ENCODE measurements around the gene LTBP1. TPM values are rescaled to one million over a fixed set of nuclear protein-coding genes. Genes with fewer than 3 reads are reported as not detected.

Gene LTBP1
- total RNA-seq, 1 experiment from 2014 or later = 11.8 TPM

DNA sequence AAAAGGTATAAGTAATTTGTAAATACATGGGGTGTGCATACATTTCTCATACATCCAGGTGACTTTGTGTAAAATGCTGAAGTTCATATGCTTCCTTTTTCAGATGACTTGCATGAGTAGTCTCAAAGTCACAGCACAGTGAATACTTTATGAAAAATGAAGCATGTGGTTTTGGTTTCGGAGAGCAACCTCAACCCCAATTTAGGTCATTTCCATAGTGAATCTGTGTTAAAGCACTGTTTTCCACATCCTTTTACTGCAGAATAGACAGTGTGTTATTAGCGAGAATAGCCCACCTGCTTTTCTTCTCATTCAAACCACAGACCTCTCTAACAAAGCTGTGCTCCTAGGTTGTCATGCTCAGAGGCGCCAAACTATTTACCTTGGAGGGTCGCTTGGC is 325.2 kb downstream of the LTBP1 start:
- Histone ChIP-seq H2AFZ (ENCODE audit: low read length) (peak overlapping the region; percentile 45; the same call in 1 of the 2 replicates), H3K36me3 (ENCODE audit: insufficient read depth, low read length) (no peaks in the 10 kb centered on the region), H3K4me1 (ENCODE audit: low read length) (peaks cover 21% of the 10 kb centered on the region), H3K4me2 (ENCODE audit: low read depth, low read length, poor library complexity, severe bottlenecking) (peak overlapping the region; percentile 38), H3K9me2 (replicated peaks; ENCODE audit: insufficient read depth, low read length) (no peaks in the 10 kb centered on the region), H3K27me3 (ENCODE audit: low read length) (no peaks in the 10 kb centered on the region), H3K79me2 (ENCODE audit: low read length) (no peaks in the 10 kb centered on the region), H3K9me3 (ENCODE audit: low read length) (no peaks in the 10 kb centered on the region), H3K27ac (ENCODE audit: low read length) (peak overlapping the region; percentile 16), H4K20me1 (ENCODE audit: insufficient read depth, low read depth, low read length) (no peaks in the 10 kb centered on the region), H3K9ac (ENCODE audit: low read length) (no peak overlapping the region), H3K4me3 (ENCODE audit: low read length) (peak overlapping the region; percentile 27; the same call in 1 of the 2 replicates)
- peak; percentile 55 for DNase-seq

DNA sequence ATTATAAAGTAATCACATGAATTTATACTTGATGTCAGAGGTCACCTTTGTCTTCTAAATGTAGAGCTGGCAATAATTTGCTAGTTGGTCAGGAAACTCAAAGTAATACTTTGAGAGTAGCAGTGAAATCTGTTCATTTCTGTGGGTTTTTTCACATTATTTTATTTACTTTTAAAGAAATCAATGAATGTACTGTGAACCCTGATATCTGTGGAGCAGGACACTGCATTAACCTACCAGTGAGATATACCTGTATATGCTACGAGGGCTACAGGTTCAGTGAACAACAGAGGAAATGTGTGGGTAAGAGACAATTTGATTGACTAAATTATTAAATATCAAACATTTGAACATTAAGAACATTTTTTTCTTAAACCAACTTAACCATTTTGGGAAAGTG is 326.7 kb downstream of the LTBP1 start:
- no peak overlapping the region for H2AFZ ChIP-seq (ENCODE audit: low read length)
- no peaks in the 10 kb centered on the region for H3K9me2 ChIP-seq (replicated peaks; ENCODE audit: insufficient read depth, low read length)
- H3K27me3 ChIP-seq (ENCODE audit: low read length) = no peaks in the 10 kb centered on the region
- no peak overlapping the region for H3K4me2 ChIP-seq (ENCODE audit: low read depth, low read length, poor library complexity, severe bottlenecking)
- H3K36me3 ChIP-seq (ENCODE audit: insufficient read depth, low read length) = no peaks in the 10 kb centered on the region
- peaks cover 21% of the 10 kb centered on the region for H3K4me1 ChIP-seq (ENCODE audit: low read length)
- H3K79me2 ChIP-seq (ENCODE audit: low read length) = no peaks in the 10 kb centered on the region
- H3K27ac ChIP-seq (ENCODE audit: low read length) = no peak overlapping the region
- H4K20me1 ChIP-seq (ENCODE audit: insufficient read depth, low read depth, low read length) = no peaks in the 10 kb centered on the region
- no peaks in the 10 kb centered on the region for H3K9me3 ChIP-seq (ENCODE audit: low read length)
- H3K9ac ChIP-seq (ENCODE audit: low read length) = no peak overlapping the region
- H3K4me3 ChIP-seq (ENCODE audit: low read length) = no peak overlapping the region
- DNase-seq = no peak

DNA sequence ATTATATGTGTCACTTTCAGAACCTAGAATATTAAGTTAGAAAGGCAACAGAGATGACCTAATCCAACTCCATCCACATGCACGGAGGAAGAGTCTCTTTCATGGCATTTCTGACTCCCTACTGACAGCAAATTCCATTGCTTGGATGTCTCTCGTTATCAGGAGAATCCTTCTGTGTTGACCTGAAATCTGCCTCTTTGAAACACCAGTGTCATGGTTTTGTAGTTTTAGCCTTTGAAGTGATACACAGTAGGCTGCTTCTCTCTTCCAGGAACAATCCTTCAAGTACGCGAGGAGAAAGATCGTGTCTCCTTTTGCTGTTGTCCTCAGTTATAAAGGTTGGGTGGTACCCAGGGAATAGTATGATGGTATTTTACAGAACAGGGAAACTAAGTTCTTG is 327.8 kb downstream of the LTBP1 start:
- Histone ChIP-seq H3K27me3 (ENCODE audit: low read length) (no peaks in the 10 kb centered on the region), H3K27ac (ENCODE audit: low read length) (no peak overlapping the region), H3K4me2 (ENCODE audit: low read depth, low read length, poor library complexity, severe bottlenecking) (no peak overlapping the region)

DNA sequence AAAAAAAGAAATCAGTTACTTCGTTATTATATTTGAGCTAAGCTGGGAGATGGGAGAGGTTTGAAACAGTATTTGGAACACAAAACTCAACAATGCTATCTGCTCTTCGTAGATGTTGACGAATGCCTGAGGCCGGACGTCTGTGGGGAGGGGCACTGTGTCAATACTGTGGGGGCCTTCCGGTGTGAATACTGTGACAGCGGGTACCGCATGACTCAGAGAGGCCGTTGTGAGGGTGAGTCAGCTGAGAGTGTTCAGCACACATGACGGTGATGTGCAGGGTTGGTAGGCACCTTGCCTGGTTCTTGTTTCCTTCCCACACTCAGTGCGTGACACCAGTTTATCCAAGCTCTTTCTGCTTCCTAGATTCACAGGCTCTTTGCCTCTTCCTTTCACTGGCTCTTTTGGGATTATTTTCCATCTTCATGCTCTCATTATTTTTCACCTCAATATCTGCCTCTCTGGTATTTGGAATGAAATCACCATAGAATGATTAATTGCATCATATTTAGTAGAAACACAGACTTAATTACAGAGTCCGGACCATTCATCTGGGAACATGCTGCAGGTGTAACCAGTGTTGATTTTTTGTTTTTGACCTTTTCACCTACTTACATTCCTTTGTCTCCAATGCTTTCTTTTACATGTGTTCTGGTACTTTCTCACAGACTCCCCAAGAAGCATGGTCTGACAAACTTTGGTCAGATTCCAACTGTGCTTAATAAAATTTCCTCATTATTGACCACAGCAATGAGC is 329.1 kb downstream of the LTBP1 start:
- Histone ChIP-seq H3K27ac (ENCODE audit: low read length) (no peak overlapping the region), H3K9me2 (replicated peaks; ENCODE audit: insufficient read depth, low read length) (no peaks in the 10 kb centered on the region), H2AFZ (ENCODE audit: low read length) (no peak overlapping the region), H3K36me3 (ENCODE audit: insufficient read depth, low read length) (no peaks in the 10 kb centered on the region), H3K79me2 (ENCODE audit: low read length) (no peaks in the 10 kb centered on the region), H3K27me3 (ENCODE audit: low read length) (no peaks in the 10 kb centered on the region), H4K20me1 (ENCODE audit: insufficient read depth, low read depth, low read length) (no peaks in the 10 kb centered on the region), H3K4me3 (ENCODE audit: low read length) (no peak overlapping the region), H3K4me2 (ENCODE audit: low read depth, low read length, poor library complexity, severe bottlenecking) (no peak overlapping the region), H3K9ac (ENCODE audit: low read length) (no peak overlapping the region), H3K4me1 (ENCODE audit: low read length) (peaks cover 19% of the 10 kb centered on the region), H3K9me3 (ENCODE audit: low read length) (no peaks in the 10 kb centered on the region)
- DNase-seq = no peak

More for the DNA sequence above, 327.8 kb downstream of the LTBP1 start:
- Histone ChIP-seq H3K9ac (ENCODE audit: low read length) (no peak overlapping the region), H3K9me2 (replicated peaks; ENCODE audit: insufficient read depth, low read length) (no peaks in the 10 kb centered on the region), H3K4me3 (ENCODE audit: low read length) (no peak overlapping the region), H3K4me1 (ENCODE audit: low read length) (peaks cover 21% of the 10 kb centered on the region), H2AFZ (ENCODE audit: low read length) (no peak overlapping the region), H3K9me3 (ENCODE audit: low read length) (no peaks in the 10 kb centered on the region), H3K36me3 (ENCODE audit: insufficient read depth, low read length) (no peaks in the 10 kb centered on the region), H3K79me2 (ENCODE audit: low read length) (no peaks in the 10 kb centered on the region), H4K20me1 (ENCODE audit: insufficient read depth, low read depth, low read length) (no peaks in the 10 kb centered on the region)
- DNase-seq = no peak

DNA sequence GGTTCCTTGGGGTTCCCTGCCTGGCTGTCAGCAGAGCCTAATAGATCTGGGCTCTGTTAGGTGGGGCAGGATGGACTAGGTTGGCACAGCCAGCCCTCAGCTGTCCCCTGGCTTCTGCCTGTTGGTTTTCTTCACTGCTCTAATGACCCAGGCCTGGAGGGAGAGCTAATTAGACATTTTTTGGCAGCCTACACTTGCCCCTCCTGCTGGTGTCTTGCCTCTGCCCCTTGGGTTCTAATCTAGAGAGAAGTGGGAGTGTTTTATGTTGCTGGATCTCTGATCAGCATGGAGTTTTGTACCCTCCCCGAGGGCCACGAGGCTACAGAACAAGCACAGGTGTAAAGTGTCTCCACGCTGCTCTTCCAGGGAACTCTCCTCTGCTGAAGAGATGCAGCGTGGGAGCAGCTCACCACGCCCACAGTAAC is 330.3 kb downstream of the LTBP1 start:
- H3K79me2 ChIP-seq (ENCODE audit: low read length) = no peaks in the 10 kb centered on the region
- no peak overlapping the region for H3K4me3 ChIP-seq (ENCODE audit: low read length)
- no peak overlapping the region for H3K9ac ChIP-seq (ENCODE audit: low read length)
- H3K4me1 ChIP-seq (ENCODE audit: low read length) = peaks cover 8% of the 10 kb centered on the region
- DNase-seq = no peak
- no peak overlapping the region for H2AFZ ChIP-seq (ENCODE audit: low read length)
- H3K27ac ChIP-seq (ENCODE audit: low read length) = no peak overlapping the region
- no peaks in the 10 kb centered on the region for H3K9me3 ChIP-seq (ENCODE audit: low read length)
- H3K36me3 ChIP-seq (ENCODE audit: insufficient read depth, low read length) = no peaks in the 10 kb centered on the region
- no peak overlapping the region for H3K4me2 ChIP-seq (ENCODE audit: low read depth, low read length, poor library complexity, severe bottlenecking)
- H3K9me2 ChIP-seq (replicated peaks; ENCODE audit: insufficient read depth, low read length) = no peaks in the 10 kb centered on the region
- H3K27me3 ChIP-seq (ENCODE audit: low read length) = no peaks in the 10 kb centered on the region
- no peaks in the 10 kb centered on the region for H4K20me1 ChIP-seq (ENCODE audit: insufficient read depth, low read depth, low read length)

DNA sequence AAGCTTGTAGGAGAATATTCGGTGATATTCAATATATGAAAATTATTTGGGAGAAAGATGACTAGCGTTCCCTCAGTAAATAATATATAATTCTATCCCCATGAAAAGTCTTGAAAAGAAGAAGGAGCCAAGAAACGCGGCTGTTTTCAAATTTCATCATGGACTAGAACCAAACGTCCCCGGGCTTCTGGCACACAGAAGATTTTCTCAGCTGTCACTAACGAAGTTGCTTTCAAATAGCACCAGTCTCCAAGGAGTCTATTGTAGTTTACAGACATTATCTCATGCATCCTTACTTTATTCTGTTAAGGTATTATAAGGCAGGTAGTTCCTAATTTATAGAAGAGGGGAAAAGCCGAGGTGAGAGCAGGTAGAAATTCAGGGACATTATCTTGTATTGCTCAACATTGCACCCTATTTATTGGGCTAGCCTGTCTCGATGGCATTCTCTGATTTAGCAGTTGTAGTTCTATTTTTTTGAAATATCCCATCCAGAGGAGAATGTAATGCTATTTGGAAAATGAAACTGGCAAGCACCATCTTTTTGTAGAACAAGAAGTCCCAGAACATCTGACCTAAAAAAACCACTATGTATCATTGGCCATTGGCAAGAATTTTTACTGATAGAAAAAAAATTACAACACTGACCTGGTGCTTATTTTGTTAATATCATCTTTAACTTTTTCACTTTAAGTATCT is 331.6 kb downstream of the LTBP1 start:
- DNase-seq = no peak
- no peaks in the 10 kb centered on the region for H3K9me3 ChIP-seq (ENCODE audit: low read length)
- H3K27ac ChIP-seq (ENCODE audit: low read length) = no peak overlapping the region
- H3K36me3 ChIP-seq (ENCODE audit: insufficient read depth, low read length) = no peaks in the 10 kb centered on the region
- no peak overlapping the region for H3K4me2 ChIP-seq (ENCODE audit: low read depth, low read length, poor library complexity, severe bottlenecking)
- no peaks in the 10 kb centered on the region for H4K20me1 ChIP-seq (ENCODE audit: insufficient read depth, low read depth, low read length)
- H3K9me2 ChIP-seq (replicated peaks; ENCODE audit: insufficient read depth, low read length) = no peaks in the 10 kb centered on the region
- H3K79me2 ChIP-seq (ENCODE audit: low read length) = no peaks in the 10 kb centered on the region
- H2AFZ ChIP-seq (ENCODE audit: low read length) = no peak overlapping the region
- no peaks in the 10 kb centered on the region for H3K27me3 ChIP-seq (ENCODE audit: low read length)
- no peak overlapping the region for H3K4me3 ChIP-seq (ENCODE audit: low read length)
- H3K9ac ChIP-seq (ENCODE audit: low read length) = no peak overlapping the region
- no peaks in the 10 kb centered on the region for H3K4me1 ChIP-seq (ENCODE audit: low read length)

DNA sequence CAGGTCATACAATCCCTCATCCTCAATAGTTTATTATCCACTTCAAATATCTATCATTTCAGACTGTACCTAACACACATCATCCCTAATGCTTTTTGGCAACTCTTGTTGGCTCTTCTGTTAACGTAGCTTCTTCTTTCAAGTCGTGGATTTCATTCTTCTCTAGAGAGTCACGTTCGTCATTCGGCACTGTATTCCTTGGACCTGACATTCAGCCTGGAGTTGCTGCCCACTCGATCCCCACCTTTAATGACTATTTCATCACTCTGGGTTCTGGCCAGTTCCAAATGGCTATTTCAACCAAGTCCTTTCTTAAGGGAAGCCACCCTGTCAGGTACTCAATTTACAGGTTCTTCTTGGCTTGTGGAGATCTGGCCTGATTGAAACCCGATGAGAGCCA is 337.5 kb downstream of the LTBP1 start:
- H3K9ac ChIP-seq (ENCODE audit: low read length) = no peak overlapping the region
- no peak for DNase-seq
- H2AFZ ChIP-seq (ENCODE audit: low read length) = no peak overlapping the region
- H4K20me1 ChIP-seq (ENCODE audit: insufficient read depth, low read depth, low read length) = no peaks in the 10 kb centered on the region
- no peaks in the 10 kb centered on the region for H3K9me3 ChIP-seq (ENCODE audit: low read length)
- peaks cover under 1% of the 10 kb centered on the region for H3K4me1 ChIP-seq (ENCODE audit: low read length)
- H3K79me2 ChIP-seq (ENCODE audit: low read length) = no peaks in the 10 kb centered on the region
- no peak overlapping the region for H3K4me2 ChIP-seq (ENCODE audit: low read depth, low read length, poor library complexity, severe bottlenecking)
- H3K27me3 ChIP-seq (ENCODE audit: low read length) = no peaks in the 10 kb centered on the region
- no peaks in the 10 kb centered on the region for H3K9me2 ChIP-seq (replicated peaks; ENCODE audit: insufficient read depth, low read length)
- H3K36me3 ChIP-seq (ENCODE audit: insufficient read depth, low read length) = no peaks in the 10 kb centered on the region
- no peak overlapping the region for H3K27ac ChIP-seq (ENCODE audit: low read length)
- no peak overlapping the region for H3K4me3 ChIP-seq (ENCODE audit: low read length)

DNA sequence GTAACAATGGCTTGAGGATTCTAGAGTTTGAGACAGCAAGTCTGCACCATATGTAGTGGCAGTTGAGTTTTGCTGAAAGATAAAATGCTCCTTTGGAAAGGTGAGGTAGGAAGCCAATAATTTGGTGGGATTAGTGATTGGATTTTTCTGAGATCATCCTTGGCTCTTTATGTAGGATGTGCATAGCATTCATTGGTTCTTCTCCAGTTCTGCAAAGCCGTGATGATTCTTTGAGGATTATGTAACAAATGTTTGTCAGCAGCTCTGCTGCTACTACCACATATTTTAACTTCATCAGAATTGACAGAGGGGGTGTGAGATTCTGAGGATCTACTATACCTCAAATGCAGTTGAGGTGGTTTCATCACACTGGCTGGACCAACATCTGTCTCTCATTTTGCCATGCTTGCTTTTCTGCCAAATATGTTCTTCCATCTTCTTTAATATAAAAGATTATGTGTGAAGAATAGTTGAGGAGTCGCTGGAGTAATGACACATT is 340.8 kb downstream of the LTBP1 start:
- Histone ChIP-seq H3K79me2 (ENCODE audit: low read length) (no peaks in the 10 kb centered on the region), H3K27ac (ENCODE audit: low read length) (no peak overlapping the region)

More for the DNA sequence above, 340.8 kb downstream of the LTBP1 start:
- Histone ChIP-seq H3K9me3 (ENCODE audit: low read length) (no peaks in the 10 kb centered on the region), H3K9ac (ENCODE audit: low read length) (no peak overlapping the region), H4K20me1 (ENCODE audit: insufficient read depth, low read depth, low read length) (no peaks in the 10 kb centered on the region), H3K4me3 (ENCODE audit: low read length) (no peak overlapping the region), H3K9me2 (replicated peaks; ENCODE audit: insufficient read depth, low read length) (no peaks in the 10 kb centered on the region; the same call in 1 of the 2 replicates), H3K27me3 (ENCODE audit: low read length) (no peaks in the 10 kb centered on the region), H3K4me2 (ENCODE audit: low read depth, low read length, poor library complexity, severe bottlenecking) (no peak overlapping the region), H3K4me1 (ENCODE audit: low read length) (peaks cover 27% of the 10 kb centered on the region), H3K36me3 (ENCODE audit: insufficient read depth, low read length) (no peaks in the 10 kb centered on the region), H2AFZ (ENCODE audit: low read length) (no peak overlapping the region)
- no peak for DNase-seq
